SK-N-MC (cell line): ENCODE data around the gene PLEKHS1.

Experiments used
- EZH2 ChIP-seq: fragments of 200-600 bp; sonication (generic); IDR thresholded peaks from one replicate; pipeline ENCODE4 v1.6.1; 2017; ENCODE audit warnings: antibody characterized with exemption
- POLR2AphosphoS5 ChIP-seq: IDR thresholded peaks from 2 replicates; pipeline ENCODE4 v1.6.1; 2012; ENCODE audit warnings: mild to moderate bottlenecking, low read depth, low read length, borderline replicate concordance

GRCh38 chr10:113791691-113792090, 40.2 kb downstream of the PLEKHS1 start:
- TF ChIP-seq POLR2AphosphoS5 (no peak), EZH2 (no peak)
